ENCODE results near the gene ZBTB33.

The ZBTB33 gene

GRCh38 chrX:120223374-120223773 is 27.2 kb upstream of the ZBTB33 start:
- DNase-seq, result no peak
- Histone ChIP-seq H3K4me1 (ENCODE audit: control extremely low read depth in 1 of 4, control insufficient read depth in 4 of 4, insufficient read depth in 4 of 4, low read length in 3 of 4) (no peaks in the 10 kb centered on the region), H3K36me3 (ENCODE audit: control insufficient read depth in 4 of 4, insufficient read depth in 4 of 4, low read length in 3 of 4) (peaks cover 0 to 9% (median under 1%) of the 10 kb centered on the region in 4 experiments), H3K27ac (ENCODE audit: insufficient read depth in 1 of 2, low read depth in 1 of 2, low read length in 2 of 2, poor library complexity in 1 of 2, severe bottlenecking in 2 of 2) (no peak overlapping the region), H3K4me3 (ENCODE audit: control insufficient read depth in 1 of 7, extremely low read depth in 1 of 7, insufficient read depth in 4 of 7, low read depth in 2 of 7, low read length in 6 of 7) (no peak overlapping the region), H3K9me3 (ENCODE audit: control extremely low read depth in 1 of 5, control insufficient read depth in 4 of 5, insufficient read depth in 2 of 5, low read depth in 1 of 5, low read length in 4 of 5) (no peaks in the 10 kb centered on the region), H3K27me3 (replicated peaks in 2 of 5; ENCODE audit: control insufficient read depth in 4 of 5, insufficient read depth in 5 of 5, low read length in 4 of 5) (peaks cover 0 to 18% (median 0%) of the 10 kb centered on the region in 5 experiments)
- ChIA-PET POLR2A (no interaction called here), CTCF (interaction anchor here (1.0 to 2.6 kb wide), 2 partner anchors 9 to 11 kb away, joined by 4 to 6 read pairs; no protein-coding TSS in a partner anchor)
- WGBS (ENCODE audit: insufficient coverage), result 90% methylated on average over 7 of the region's 8 CpGs

DNA sequence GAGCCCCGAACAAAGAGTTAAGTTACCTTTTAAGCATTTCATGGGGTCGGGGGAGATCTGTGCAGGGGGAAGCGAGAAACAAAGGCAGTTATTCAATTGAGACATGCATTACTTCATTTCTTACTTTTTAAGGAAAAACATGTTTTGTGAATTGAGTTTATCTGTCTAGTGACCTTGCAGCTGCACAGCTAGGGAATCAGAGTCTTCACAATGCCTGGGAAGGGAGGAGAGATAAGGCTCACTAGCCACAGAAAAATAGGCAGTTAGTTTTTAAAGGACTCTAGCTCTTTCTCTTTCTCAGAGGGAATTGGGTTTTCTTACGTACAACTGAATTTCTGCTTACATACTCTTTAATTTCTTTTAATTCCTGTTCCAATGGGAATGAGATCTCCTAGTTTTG is 26.2 kb upstream of the ZBTB33 start:
- peak in 2 of 3 donors; percentile 17 to 50 for DNase-seq
- H3K9me3 ChIP-seq (ENCODE audit: control extremely low read depth in 1 of 5, control insufficient read depth in 4 of 5, insufficient read depth in 2 of 5, low read depth in 1 of 5, low read length in 4 of 5), result no peaks in the 10 kb centered on the region
- no peak overlapping the region for H3K4me3 ChIP-seq (ENCODE audit: control insufficient read depth in 1 of 7, extremely low read depth in 1 of 7, insufficient read depth in 4 of 7, low read depth in 2 of 7, low read length in 6 of 7)
- ChIA-PET CTCF (interaction anchor here (2.6 kb wide), 1 partner anchor 10 kb away, joined by 6 read pairs; no protein-coding TSS in a partner anchor), POLR2A (no interaction called here)
- H3K4me1 ChIP-seq (ENCODE audit: control extremely low read depth in 1 of 4, control insufficient read depth in 4 of 4, insufficient read depth in 4 of 4, low read length in 3 of 4), result no peaks in the 10 kb centered on the region
- H3K27ac ChIP-seq (ENCODE audit: insufficient read depth in 1 of 2, low read depth in 1 of 2, low read length in 2 of 2, poor library complexity in 1 of 2, severe bottlenecking in 2 of 2), result no peak overlapping the region
- H3K27me3 ChIP-seq (replicated peaks in 2 of 5; ENCODE audit: control insufficient read depth in 4 of 5, insufficient read depth in 5 of 5, low read length in 4 of 5), result peaks cover 0 to 18% (median 0%) of the 10 kb centered on the region in 5 experiments
- H3K36me3 ChIP-seq (ENCODE audit: control insufficient read depth in 4 of 4, insufficient read depth in 4 of 4, low read length in 3 of 4), result peaks cover 0 to 9% (median 0%) of the 10 kb centered on the region in 4 experiments
- WGBS (ENCODE audit: insufficient coverage), result no CpG with 5 or more reads among the region's 4 CpGs

GRCh38 chrX:120228187-120228908 is 22.3 kb upstream of the ZBTB33 start:
- peaks cover 0 to 7% (median 0%) of the 10 kb centered on the region in 4 experiments for H3K36me3 ChIP-seq (ENCODE audit: control insufficient read depth in 4 of 4, insufficient read depth in 4 of 4, low read length in 3 of 4)
- ChIA-PET POLR2A (no interaction called here), CTCF (interaction anchor here (1.2 to 1.8 kb wide), 3 partner anchors 9 to 22 kb away, joined by 3 to 5 read pairs (median 3); no protein-coding TSS in a partner anchor)
- peaks cover 0 to 1% (median 0%) of the 10 kb centered on the region in 5 experiments for H3K9me3 ChIP-seq (ENCODE audit: control extremely low read depth in 1 of 5, control insufficient read depth in 4 of 5, insufficient read depth in 2 of 5, low read depth in 1 of 5, low read length in 4 of 5)
- H3K4me1 ChIP-seq (ENCODE audit: control extremely low read depth in 1 of 4, control insufficient read depth in 4 of 4, insufficient read depth in 4 of 4, low read length in 3 of 4), result no peaks in the 10 kb centered on the region
- H3K27me3 ChIP-seq (replicated peaks in 2 of 5; ENCODE audit: control insufficient read depth in 4 of 5, insufficient read depth in 5 of 5, low read length in 4 of 5), result peaks cover 0 to 12% (median 0%) of the 10 kb centered on the region in 5 experiments
- DNase-seq, result no peak
- 91% methylated on average over 8 of the region's 9 CpGs for WGBS (ENCODE audit: insufficient coverage)
- no peak overlapping the region for H3K27ac ChIP-seq (ENCODE audit: insufficient read depth in 1 of 2, low read depth in 1 of 2, low read length in 2 of 2, poor library complexity in 1 of 2, severe bottlenecking in 2 of 2)
- no peak overlapping the region for H3K4me3 ChIP-seq (ENCODE audit: control insufficient read depth in 1 of 7, extremely low read depth in 1 of 7, insufficient read depth in 4 of 7, low read depth in 2 of 7, low read length in 6 of 7)

DNA sequence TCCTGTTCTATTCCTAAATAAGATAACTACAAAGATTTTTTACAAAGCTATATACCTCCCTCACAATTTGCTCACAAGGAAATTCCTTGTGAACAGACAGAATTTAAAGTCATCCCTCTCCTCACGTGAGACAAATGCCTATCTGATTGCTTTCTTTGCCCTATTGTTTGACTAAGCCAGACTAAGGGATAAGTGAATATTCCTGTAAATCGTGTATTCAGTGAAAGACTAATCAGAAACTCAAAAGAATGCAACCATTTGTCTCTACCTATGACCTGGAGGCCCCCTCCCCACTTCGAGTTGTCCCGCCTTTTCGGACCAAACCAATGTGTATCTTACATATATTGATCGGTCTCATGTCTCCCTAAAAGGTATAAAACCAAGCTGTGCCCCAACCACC is 15.3 kb upstream of the ZBTB33 start:
- peaks cover 0 to 1% (median 0%) of the 10 kb centered on the region in 5 experiments for H3K9me3 ChIP-seq (ENCODE audit: control extremely low read depth in 1 of 5, control insufficient read depth in 4 of 5, insufficient read depth in 2 of 5, low read depth in 1 of 5, low read length in 4 of 5)
- CTCF ChIA-PET, result interaction anchor here (1.1 kb wide), 1 partner anchor 22 kb away, joined by 3 read pairs; no protein-coding TSS in a partner anchor
- 75% methylated on average over 5 of the region's 6 CpGs for WGBS (ENCODE audit: insufficient coverage)

DNA sequence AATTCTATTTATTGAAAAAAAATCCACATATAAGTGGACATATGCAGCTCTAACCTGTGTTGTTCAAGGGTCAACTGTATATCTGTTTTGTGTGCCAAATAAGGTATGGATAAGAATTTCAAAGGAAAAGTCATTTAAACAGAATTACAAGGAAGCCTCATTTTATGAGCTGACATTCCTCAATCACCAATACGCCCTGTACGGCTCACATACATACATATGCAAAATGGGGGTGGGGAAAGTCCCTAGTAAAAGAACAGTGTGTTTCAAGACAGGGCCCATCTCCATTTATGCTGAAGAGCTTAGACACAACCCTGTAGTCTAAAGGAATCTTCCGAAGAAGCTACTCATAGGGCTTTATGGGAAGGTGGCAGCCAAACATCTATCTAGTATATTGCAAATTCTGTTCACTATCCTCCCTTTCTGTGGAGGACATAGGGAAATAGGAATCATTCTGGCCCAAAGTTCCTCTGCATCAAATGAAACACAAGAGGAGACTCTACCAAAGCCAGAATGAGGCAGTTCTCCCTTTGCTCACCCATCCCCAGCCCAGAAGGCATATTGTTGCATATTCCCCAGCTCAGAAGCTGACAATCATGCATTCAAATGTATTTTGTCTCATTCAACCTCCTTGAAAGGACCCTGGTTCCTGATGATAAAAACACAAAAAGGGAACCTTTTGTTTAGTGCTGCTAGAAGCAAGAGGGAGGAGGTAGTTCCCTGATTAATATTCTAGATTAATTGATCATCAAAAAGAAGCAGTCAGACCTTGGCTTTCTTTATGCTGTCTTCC is 13.7 kb upstream of the ZBTB33 start:
- WGBS (ENCODE audit: insufficient coverage), result no CpG with 5 or more reads among the region's 3 CpGs
- Histone ChIP-seq H3K27ac (ENCODE audit: insufficient read depth in 1 of 2, low read depth in 1 of 2, low read length in 2 of 2, poor library complexity in 1 of 2, severe bottlenecking in 2 of 2) (no peak overlapping the region), H3K4me3 (ENCODE audit: control insufficient read depth in 1 of 7, extremely low read depth in 1 of 7, insufficient read depth in 4 of 7, low read depth in 2 of 7, low read length in 6 of 7) (no peak overlapping the region), H3K4me1 (ENCODE audit: control extremely low read depth in 1 of 4, control insufficient read depth in 4 of 4, insufficient read depth in 4 of 4, low read length in 3 of 4) (no peaks in the 10 kb centered on the region), H3K36me3 (ENCODE audit: control insufficient read depth in 4 of 4, insufficient read depth in 4 of 4, low read length in 3 of 4) (peaks cover 0 to 14% (median under 1%) of the 10 kb centered on the region in 4 experiments), H3K9me3 (ENCODE audit: control extremely low read depth in 1 of 5, control insufficient read depth in 4 of 5, insufficient read depth in 2 of 5, low read depth in 1 of 5, low read length in 4 of 5) (peaks cover 0 to 1% (median 0%) of the 10 kb centered on the region in 5 experiments), H3K27me3 (replicated peaks in 2 of 5; ENCODE audit: control insufficient read depth in 4 of 5, insufficient read depth in 5 of 5, low read length in 4 of 5) (peaks cover 0 to 7% (median 0%) of the 10 kb centered on the region in 5 experiments)
- ChIA-PET POLR2A (interaction anchor here (0.6 kb wide), 1 partner anchor 182 kb away, joined by 3 read pairs; no protein-coding TSS in a partner anchor), CTCF (interaction anchor here (1.0 kb wide), 1 partner anchor 8 kb away, joined by 3 read pairs; no protein-coding TSS in a partner anchor)
- peak in 2 of 3 donors; percentile 32 to 57 for DNase-seq

More for the DNA sequence above, 15.3 kb upstream of the ZBTB33 start:
- H3K4me1 ChIP-seq (ENCODE audit: control extremely low read depth in 1 of 4, control insufficient read depth in 4 of 4, insufficient read depth in 4 of 4, low read length in 3 of 4), result no peaks in the 10 kb centered on the region
- no peak overlapping the region for H3K27ac ChIP-seq (ENCODE audit: insufficient read depth in 1 of 2, low read depth in 1 of 2, low read length in 2 of 2, poor library complexity in 1 of 2, severe bottlenecking in 2 of 2)
- H3K27me3 ChIP-seq (replicated peaks in 2 of 5; ENCODE audit: control insufficient read depth in 4 of 5, insufficient read depth in 5 of 5, low read length in 4 of 5), result peaks cover 0 to 4% (median 0%) of the 10 kb centered on the region in 5 experiments
- H3K36me3 ChIP-seq (ENCODE audit: control insufficient read depth in 4 of 4, insufficient read depth in 4 of 4, low read length in 3 of 4), result peaks cover 0 to 14% (median under 1%) of the 10 kb centered on the region in 4 experiments
- POLR2A ChIA-PET, result no interaction called here
- no peak overlapping the region for H3K4me3 ChIP-seq (ENCODE audit: control insufficient read depth in 1 of 7, extremely low read depth in 1 of 7, insufficient read depth in 4 of 7, low read depth in 2 of 7, low read length in 6 of 7)
- no peak for DNase-seq

DNA sequence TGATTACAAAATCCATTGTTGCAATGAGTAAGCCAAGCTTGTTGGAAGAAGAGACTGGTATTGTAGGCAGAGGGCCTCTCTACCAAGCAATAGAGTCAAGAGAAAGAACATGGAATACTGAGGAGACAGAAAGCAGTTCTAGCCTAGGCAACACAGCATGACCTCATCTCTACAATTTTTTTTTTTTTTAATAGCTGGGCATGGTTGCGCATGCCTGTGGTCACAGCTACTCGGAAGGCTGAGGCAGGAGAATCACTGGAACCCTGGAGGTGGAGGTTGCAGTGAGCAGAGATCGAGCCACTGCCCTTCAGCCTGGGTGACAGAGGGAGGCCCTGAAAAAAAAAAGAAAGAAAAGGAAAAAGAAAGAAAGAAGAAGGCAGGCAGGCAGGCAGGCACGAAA is 11.7 kb upstream of the ZBTB33 start:
- Histone ChIP-seq H3K36me3 (ENCODE audit: control insufficient read depth in 4 of 4, insufficient read depth in 4 of 4, low read length in 3 of 4) (peaks cover 0 to 14% (median under 1%) of the 10 kb centered on the region in 4 experiments), H3K4me1 (ENCODE audit: control extremely low read depth in 1 of 4, control insufficient read depth in 4 of 4, insufficient read depth in 4 of 4, low read length in 3 of 4) (peaks cover 0 to 7% (median 0%) of the 10 kb centered on the region in 4 experiments), H3K9me3 (ENCODE audit: control extremely low read depth in 1 of 5, control insufficient read depth in 4 of 5, insufficient read depth in 2 of 5, low read depth in 1 of 5, low read length in 4 of 5) (no peaks in the 10 kb centered on the region), H3K4me3 (ENCODE audit: control insufficient read depth in 1 of 7, extremely low read depth in 1 of 7, insufficient read depth in 4 of 7, low read depth in 2 of 7, low read length in 6 of 7) (no peak overlapping the region), H3K27me3 (replicated peaks in 2 of 5; ENCODE audit: control insufficient read depth in 4 of 5, insufficient read depth in 5 of 5, low read length in 4 of 5) (peaks cover 0 to 6% (median 0%) of the 10 kb centered on the region in 5 experiments), H3K27ac (ENCODE audit: insufficient read depth in 1 of 2, low read depth in 1 of 2, low read length in 2 of 2, poor library complexity in 1 of 2, severe bottlenecking in 2 of 2) (no peak overlapping the region)
- ChIA-PET POLR2A (no interaction called here), CTCF (interaction anchor here (1.2 kb wide), 1 partner anchor 70 kb away, joined by 3 read pairs; no protein-coding TSS in a partner anchor)
- WGBS (ENCODE audit: insufficient coverage), result 73% methylated on average over 3 of the region's 4 CpGs
- no peak for DNase-seq

All from common myeloid progenitor, CD34-positive (primary cell).